Hematopoietic multipotent progenitor cell treated with erythropoietin and hydrocortisone succinate and interleukin-3 and kit ligand, for 15 days (in vitro differentiated cells): ENCODE results near the gene MCRS1.
"Not testable (repeated sequence)": the region's sequence is repeated elsewhere in the genome, so short reads cannot be mapped to it uniquely, and the experiment has no call there.

Source experiments
- DNase-seq: peaks from one replicate; pipeline ENCODE4 v3.0.0-alpha.2; 2015; ENCODE audit warnings: low spot score

MCRS1 gene

GRCh38 chr12:49567611-49568441 is at the start of gene MCRS1:
Gene MCRS1 (minus strand): TSS chr12:49568142. CDS start chr12:49566731, 1,411 bp downstream.
- DNase-seq = peak; percentile 96

GRCh38 chr12:49616533-49617219 is 48.7 kb upstream of the MCRS1 start:
- DNase-seq = no peak

GRCh38 chr12:49615725-49616124 is 47.8 kb upstream of the MCRS1 start:
- DNase-seq = no peak

- DNase-seq = no peak
Measured at GRCh38 chr12:49612210-49612609, 44.3 kb upstream of the MCRS1 start.

- DNase-seq = not testable (repeated sequence)
Measured at GRCh38 chr12:49610785-49611184, 42.8 kb upstream of the MCRS1 start.

- DNase-seq = no peak
Measured at GRCh38 chr12:49609875-49610154, 41.9 kb upstream of the MCRS1 start.

- no peak for DNase-seq
Measured at GRCh38 chr12:49609059-49609874, 41.3 kb upstream of the MCRS1 start.

GRCh38 chr12:49605539-49605938 is 37.6 kb upstream of the MCRS1 start, which contains the start of gene FAM186B:
Gene FAM186B (minus strand): TSS chr12:49605639. CDS start chr12:49605477, 162 bp downstream.
- DNase-seq = not testable (repeated sequence)

GRCh38 chr12:49604856-49605255 is 36.9 kb upstream of the MCRS1 start:
- no peak for DNase-seq

GRCh38 chr12:49603721-49604120 is 35.8 kb upstream of the MCRS1 start:
- DNase-seq = no peak

- DNase-seq = no peak
Measured at GRCh38 chr12:49599961-49600360, 32.0 kb upstream of the MCRS1 start.

GRCh38 chr12:49598527-49598926 is 30.6 kb upstream of the MCRS1 start:
- no peak for DNase-seq

- peak; percentile 61 for DNase-seq
Measured at GRCh38 chr12:49588721-49589516, 21.0 kb upstream of the MCRS1 start.

GRCh38 chr12:49588281-49588680 is 20.3 kb upstream of the MCRS1 start:
- DNase-seq = no peak

GRCh38 chr12:49587174-49587908 is 19.4 kb upstream of the MCRS1 start:
- no peak for DNase-seq

GRCh38 chr12:49585477-49586459 is 17.8 kb upstream of the MCRS1 start:
- no peak for DNase-seq

GRCh38 chr12:49584591-49584990 is 16.6 kb upstream of the MCRS1 start:
- DNase-seq = no peak

- no peak for DNase-seq
Measured at GRCh38 chr12:49583366-49584094, 15.6 kb upstream of the MCRS1 start.

- DNase-seq = no peak
Measured at GRCh38 chr12:49582850-49583249, 14.9 kb upstream of the MCRS1 start.
